ENCODE measurements around the gene LILRB1. TPM values are rescaled to one million over a fixed set of nuclear protein-coding genes. Genes with fewer than 3 reads are reported as not detected.
A peak's percentile ranks its signal among the peaks of the same experiment; 100 is the strongest.

The LILRB1 gene
- total and polyA plus RNA-seq, 9 of the 15 experiments (the other 6 are each of a cell fraction or from before 2014, with no cell fraction given), result not detected

- Histone ChIP-seq H3K27ac (ENCODE audit: extremely low read depth, low read depth, low read length) (no peak overlapping the region), H4K20me1 (replicated peaks; ENCODE audit: control insufficient read depth, insufficient read depth, low read length) (no peaks in the 10 kb centered on the region), H3K9me3 (replicated peaks; ENCODE audit: control insufficient read depth, insufficient read depth, low read depth, low read length) (no peaks in the 10 kb centered on the region), H3K27me3 (ENCODE audit: control insufficient read depth in 2 of 2, insufficient read depth in 2 of 2, low read length in 2 of 2) (no peaks in the 10 kb centered on the region), H2AFZ (ENCODE audit: low read depth, low read length) (no peak overlapping the region), H3K36me3 (ENCODE audit: control insufficient read depth, insufficient read depth, low read length) (no peaks in the 10 kb centered on the region), H3K4me2 (ENCODE audit: insufficient read depth, low read length) (peak overlapping the region; percentile 27; the same call in 1 of the 2 replicates), H3K4me1 (replicated peaks in 1 of 2; ENCODE audit: control insufficient read depth in 2 of 2, insufficient read depth in 2 of 2, low read length in 2 of 2) (peaks cover 0 to 4% of the 10 kb centered on the region in 2 experiments; a peak in 2 of 5 replicates), H3K79me2 (ENCODE audit: control insufficient read depth, insufficient read depth, low read length) (no peaks in the 10 kb centered on the region), H3K9me1 (ENCODE audit: control insufficient read depth, insufficient read depth, low read length) (no peaks in the 10 kb centered on the region), H3K9ac (ENCODE audit: insufficient read depth in 1 of 2, low read depth in 2 of 2, low read length in 2 of 2) (no peak overlapping the region), H3K4me3 (no peak overlapping the region)
- ChIA-PET CTCF (ENCODE audit: low intra/inter-chr PET ratio) (no interaction called here), POLR2A (no interaction called here)
- BruUV-seq (replicated peaks), result no TSS peak
- ATAC-seq (no peak; the same call in 2 of the 3 replicates), DNase-seq (ENCODE audit: extremely low read depth in 1 of 4, low spot score in 3 of 4) (peak in 1 of 4 experiments; percentile 29), FAIRE-seq (peak; percentile 40)
- 0% methylated on average over 7 of the region's 7 CpGs for WGBS (ENCODE audit: insufficient coverage, low coverage, missing lambda C conversion rate)
- intact Hi-C loops (cut with micrococcal nuclease), result no loop called here
- in situ Hi-C loops (cut with MboI), result no loop called here
- TF ChIP-seq CTCF (IDR thresholded peaks at IDR 0.05 in 2 of 3, conservative IDR thresholded peaks at IDR 0.05 in 1 of 3; ENCODE audit: insufficient read depth in 2 of 3, low read depth in 1 of 3, low read length in 3 of 3) (no peak), NEUROD1 (IDR thresholded peaks at IDR 0.05; ENCODE audit: borderline replicate concordance, low read depth, low read length, partially characterized antibody) (no peak), HNRNPLL (IDR thresholded peaks at IDR 0.05; ENCODE audit: low read depth, low read length, poor library complexity, severe bottlenecking) (no peak), CTCFL (IDR thresholded peaks at IDR 0.05; ENCODE audit: borderline replicate concordance, insufficient read depth, low read depth, low read length, poor library complexity, severe bottlenecking) (no peak), VEZF1 (CRISPR knock-in tag; IDR thresholded peaks at IDR 0.05) (0 out of 2 replicates have a peak, but pooled peaks have one; percentile 30), POLR2G (IDR thresholded peaks at IDR 0.05; ENCODE audit: low read depth, low read length) (no peak), ARID1B (IDR thresholded peaks at IDR 0.05) (peak; percentile 31; the same call in 1 of the 2 replicates), NCOA2 (IDR thresholded peaks at IDR 0.05; ENCODE audit: partially characterized antibody in 2 of 2) (no peak), MYNN (IDR thresholded peaks at IDR 0.05) (no peak), MYNN (CRISPR knock-in tag; IDR thresholded peaks at IDR 0.05) (no peak), MYBL2 (IDR thresholded peaks at IDR 0.05; ENCODE audit: low read depth) (no peak), MYBL2 (CRISPR knock-in tag; IDR thresholded peaks at IDR 0.05; ENCODE audit: borderline replicate concordance) (no peak), ZNF347 (CRISPR knock-in tag; IDR thresholded peaks at IDR 0.05; ENCODE audit: low read depth) (no peak), CEBPB (tag; IDR thresholded peaks at IDR 0.05) (no peak), C11orf30 (IDR thresholded peaks at IDR 0.05; ENCODE audit: low read depth) (peak; percentile 23; the same call in 1 of the 2 replicates), PURB (CRISPR knock-in tag; IDR thresholded peaks at IDR 0.05; ENCODE audit: low read depth) (no peak)
These were observed 52.1 kb downstream of the LILRB1 start for GRCh38 chr19:54682306-54682856.
